ENCODE results near the gene ZNF280C.

Gene ZNF280C

GRCh38 chrX:130190801-130191200 is 77.9 kb downstream of the ZNF280C start:
- TF ChIP-seq EZH2phosphoT487 (conservative IDR thresholded peaks at IDR 0.05; ENCODE audit: low read length), result no peak
- TF ChIP-seq, protein P1, sequence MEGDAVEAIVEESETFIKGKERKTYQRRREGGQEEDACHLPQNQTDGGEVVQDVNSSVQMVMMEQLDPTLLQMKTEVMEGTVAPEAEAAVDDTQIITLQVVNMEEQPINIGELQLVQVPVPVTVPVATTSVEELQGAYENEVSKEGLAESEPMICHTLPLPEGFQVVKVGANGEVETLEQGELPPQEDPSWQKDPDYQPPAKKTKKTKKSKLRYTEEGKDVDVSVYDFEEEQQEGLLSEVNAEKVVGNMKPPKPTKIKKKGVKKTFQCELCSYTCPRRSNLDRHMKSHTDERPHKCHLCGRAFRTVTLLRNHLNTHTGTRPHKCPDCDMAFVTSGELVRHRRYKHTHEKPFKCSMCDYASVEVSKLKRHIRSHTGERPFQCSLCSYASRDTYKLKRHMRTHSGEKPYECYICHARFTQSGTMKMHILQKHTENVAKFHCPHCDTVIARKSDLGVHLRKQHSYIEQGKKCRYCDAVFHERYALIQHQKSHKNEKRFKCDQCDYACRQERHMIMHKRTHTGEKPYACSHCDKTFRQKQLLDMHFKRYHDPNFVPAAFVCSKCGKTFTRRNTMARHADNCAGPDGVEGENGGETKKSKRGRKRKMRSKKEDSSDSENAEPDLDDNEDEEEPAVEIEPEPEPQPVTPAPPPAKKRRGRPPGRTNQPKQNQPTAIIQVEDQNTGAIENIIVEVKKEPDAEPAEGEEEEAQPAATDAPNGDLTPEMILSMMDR (IDR thresholded peaks at IDR 0.05; ENCODE audit: insufficient read depth, low read length, poor library complexity, severe bottlenecking), result no peak
- Histone ChIP-seq H3K4me2 (ENCODE audit: low read depth, low read length, poor library complexity, severe bottlenecking) (no peak overlapping the region), H3K9me2 (replicated peaks; ENCODE audit: insufficient read depth, low read length) (no peaks in the 10 kb centered on the region), H3K9ac (ENCODE audit: low read length) (no peak overlapping the region), H3K27me3 (ENCODE audit: low read length) (no peaks in the 10 kb centered on the region), H3K9me3 (ENCODE audit: insufficient read depth, low read length) (no peaks in the 10 kb centered on the region), H3K79me2 (ENCODE audit: insufficient read depth, low read length) (no peaks in the 10 kb centered on the region), H3K36me3 (ENCODE audit: low read length) (no peaks in the 10 kb centered on the region), H4K20me1 (ENCODE audit: low read depth, low read length) (no peaks in the 10 kb centered on the region), H3F3A (ENCODE audit: insufficient read depth) (no peaks in the 10 kb centered on the region), H2AFZ (ENCODE audit: low read depth, low read length, severe bottlenecking) (no peak overlapping the region), H3K27ac (ENCODE audit: low read depth, low read length) (no peak overlapping the region), H3K4me3 (ENCODE audit: insufficient read depth, low read length, poor library complexity, severe bottlenecking) (no peak overlapping the region)

DNA sequence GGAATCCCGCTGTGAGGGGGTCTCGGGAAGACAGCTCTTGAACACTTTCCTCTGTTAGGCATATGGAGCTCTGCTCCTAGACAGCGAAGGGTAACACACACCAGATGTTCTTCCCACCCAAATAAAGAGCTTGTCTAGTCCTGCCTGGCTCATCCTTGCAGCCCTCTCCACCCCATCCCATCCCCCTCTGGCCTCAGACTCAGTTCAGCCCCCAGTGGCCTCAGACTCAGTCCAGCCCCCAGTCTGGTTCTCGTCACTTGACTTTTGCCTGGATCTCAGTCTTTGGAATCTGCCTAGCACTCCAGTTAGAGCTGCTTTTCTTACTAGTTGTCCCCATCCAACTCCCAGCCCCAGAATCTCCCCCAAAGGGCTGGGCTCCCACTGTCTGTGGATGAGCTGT is 82.0 kb downstream of the ZNF280C start:
- no peaks in the 10 kb centered on the region for H3K9me2 ChIP-seq (replicated peaks; ENCODE audit: insufficient read depth, low read length)
- no peaks in the 10 kb centered on the region for H3F3A ChIP-seq (ENCODE audit: insufficient read depth)
- H3K4me2 ChIP-seq (ENCODE audit: low read depth, low read length, poor library complexity, severe bottlenecking), result no peak overlapping the region
- no peak overlapping the region for H3K9ac ChIP-seq (ENCODE audit: low read length)
- H3K27ac ChIP-seq (ENCODE audit: low read depth, low read length), result no peak overlapping the region
- no peak overlapping the region for H3K4me3 ChIP-seq (ENCODE audit: insufficient read depth, low read length, poor library complexity, severe bottlenecking)
- H3K79me2 ChIP-seq (ENCODE audit: insufficient read depth, low read length), result no peaks in the 10 kb centered on the region
- no peaks in the 10 kb centered on the region for H3K27me3 ChIP-seq (ENCODE audit: low read length)
- no peak overlapping the region for H2AFZ ChIP-seq (ENCODE audit: low read depth, low read length, severe bottlenecking)
- H4K20me1 ChIP-seq (ENCODE audit: low read depth, low read length), result no peaks in the 10 kb centered on the region
- TF ChIP-seq, protein P1 (IDR thresholded peaks at IDR 0.05; ENCODE audit: insufficient read depth, low read length, poor library complexity, severe bottlenecking), result no peak
- no peak for TF ChIP-seq EZH2phosphoT487 (conservative IDR thresholded peaks at IDR 0.05; ENCODE audit: low read length)
- H3K36me3 ChIP-seq (ENCODE audit: low read length), result no peaks in the 10 kb centered on the region
- no peaks in the 10 kb centered on the region for H3K9me3 ChIP-seq (ENCODE audit: insufficient read depth, low read length)

DNA sequence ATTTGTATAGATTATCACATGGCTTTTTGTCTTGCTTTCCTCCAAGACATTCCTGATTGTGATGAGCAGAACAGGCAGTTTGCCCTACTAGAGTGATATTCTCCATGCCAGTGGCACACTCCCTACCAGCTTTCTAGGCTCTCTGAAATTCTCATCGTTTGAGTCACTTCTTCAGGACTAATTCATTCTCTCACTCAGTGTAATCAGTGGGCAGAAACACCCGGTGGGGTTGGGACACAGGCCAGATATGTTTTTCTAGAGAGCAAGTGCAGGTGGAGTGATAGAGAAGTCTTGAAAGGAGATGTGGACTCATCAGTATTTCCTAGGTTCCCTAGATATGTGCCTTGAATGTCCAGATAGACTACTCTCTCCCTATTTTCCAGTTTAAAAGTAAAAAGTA is 83.8 kb downstream of the ZNF280C start:
- H3K27ac ChIP-seq (ENCODE audit: low read depth, low read length), result no peak overlapping the region
- H3K27me3 ChIP-seq (ENCODE audit: low read length), result no peaks in the 10 kb centered on the region
- no peaks in the 10 kb centered on the region for H3F3A ChIP-seq (ENCODE audit: insufficient read depth)
- no peak overlapping the region for H2AFZ ChIP-seq (ENCODE audit: low read depth, low read length, severe bottlenecking)
- H3K4me2 ChIP-seq (ENCODE audit: low read depth, low read length, poor library complexity, severe bottlenecking), result no peak overlapping the region
- H3K9me3 ChIP-seq (ENCODE audit: insufficient read depth, low read length), result no peaks in the 10 kb centered on the region
- H3K9ac ChIP-seq (ENCODE audit: low read length), result no peak overlapping the region
- no peaks in the 10 kb centered on the region for H4K20me1 ChIP-seq (ENCODE audit: low read depth, low read length)
- no peaks in the 10 kb centered on the region for H3K79me2 ChIP-seq (ENCODE audit: insufficient read depth, low read length)
- no peak for TF ChIP-seq EZH2phosphoT487 (conservative IDR thresholded peaks at IDR 0.05; ENCODE audit: low read length)
- TF ChIP-seq, protein P1 (IDR thresholded peaks at IDR 0.05; ENCODE audit: insufficient read depth, low read length, poor library complexity, severe bottlenecking), result no peak
- H3K36me3 ChIP-seq (ENCODE audit: low read length), result no peaks in the 10 kb centered on the region
- H3K4me3 ChIP-seq (ENCODE audit: insufficient read depth, low read length, poor library complexity, severe bottlenecking), result no peak overlapping the region
- no peaks in the 10 kb centered on the region for H3K9me2 ChIP-seq (replicated peaks; ENCODE audit: insufficient read depth, low read length)
